H1 (cell line): ENCODE data around the gene MCHR1. TPM values are rescaled to one million over a fixed set of nuclear protein-coding genes. Genes with fewer than 3 reads are reported as not detected.

Experiments
- CTCF ChIA-PET: fragments of 300-600 bp; sonication (Branson Sonifier 250); formaldehyde crosslinking; loops from one replicate; lab custom pipeline; 2021; ENCODE audit not compliant: partially characterized antibody; lab: Charles Lee
- POLR2A ChIA-PET: fragments of 300-600 bp; sonication (Branson Sonifier 250); formaldehyde crosslinking; loops from one replicate; lab custom pipeline; 2021; ENCODE audit warnings: inconsistent platforms; ENCODE audit not compliant: partially characterized antibody; lab: Charles Lee
- DNase-seq, 2 experiments: peaks; one replicate each; pipeline versions ENCODE4 v3.0.0 to v3.0.0-alpha.2; 2010 to 2022; ENCODE audit warnings: low spot score in 2 of 2, low read depth in 1 of 2, mixed read lengths in 1 of 2
- FAIRE-seq: peaks from 2 replicates; lab custom pipeline; 2011; peaks lifted over from hg19 to GRCh38; lab: Jason Lieb, UNC
- H2AFZ ChIP-seq: 2 replicates; pipeline ENCODE4 v1.8.1; 2012; ENCODE audit warnings: low read length, inconsistent platforms
- H2AK5ac ChIP-seq: 2 replicates; pipeline ENCODE4 v1.6.1; 2013; ENCODE audit warnings: low read depth, low read length
- H2BK120ac ChIP-seq: replicated peaks from 2 replicates; pipeline ENCODE3; 2013; ENCODE audit warnings: low read depth, low read length, inconsistent platforms
- H2BK12ac ChIP-seq: 2 replicates; pipeline ENCODE4 v1.6.1; 2013; ENCODE audit warnings: low read depth, low read length
- H2BK15ac ChIP-seq: 2 replicates; pipeline ENCODE4 v1.6.1; 2013; ENCODE audit warnings: low read length
- H2BK20ac ChIP-seq: 2 replicates; pipeline ENCODE4 v1.6.1; 2013; ENCODE audit warnings: low read length
- H2BK5ac ChIP-seq: 2 replicates; pipeline ENCODE4 v1.6.1; 2013; ENCODE audit warnings: low read depth, low read length
- H3K14ac ChIP-seq: 2 replicates; pipeline ENCODE4 v1.6.1; 2013; ENCODE audit warnings: inconsistent platforms; ENCODE audit not compliant: insufficient read length
- H3K18ac ChIP-seq: 2 replicates; pipeline ENCODE4 v1.6.1; 2013; ENCODE audit warnings: low read length; ENCODE audit errors: extremely low read depth
- H3K23ac ChIP-seq: 2 replicates; pipeline ENCODE4 v1.6.1; 2013; ENCODE audit warnings: inconsistent platforms; ENCODE audit not compliant: insufficient read length
- H3K23me2 ChIP-seq: 2 replicates; pipeline ENCODE4 v1.6.1; 2013; ENCODE audit warnings: low read depth, low read length
- H3K27ac ChIP-seq: 2 replicates; pipeline ENCODE4 v1.6.1; 2011; ENCODE audit warnings: low read depth, low read length, inconsistent platforms
- H3K27me3 ChIP-seq, 4 experiments: replicated peaks in 1 of 4; 1 replicate in 1 of 4; 2 replicates in 3 of 4; pipeline versions ENCODE4 v1.6.1 to v1.8.1; 2011 to 2013; ENCODE audit warnings: low read length in 3 of 4, mild to moderate bottlenecking in 3 of 4, inconsistent platforms in 2 of 4, mixed read lengths in 2 of 4, moderate library complexity in 1 of 4; ENCODE audit not compliant: control insufficient read depth in 3 of 4, insufficient read depth in 3 of 4; ENCODE audit errors: extremely low read depth in 1 of 4
- H3K36me3 ChIP-seq, 4 experiments: 2 replicates each; pipeline versions ENCODE4 v1.6.1 to v1.8.1; 2011 to 2013; ENCODE audit warnings: mild to moderate bottlenecking in 4 of 4, low read length in 3 of 4, moderate library complexity in 2 of 4, control low read depth in 1 of 4, inconsistent platforms in 1 of 4; ENCODE audit not compliant: insufficient read depth in 4 of 4, control insufficient read depth in 2 of 4
- H3K4ac ChIP-seq: replicated peaks from 2 replicates; pipeline ENCODE3; 2013; ENCODE audit warnings: low read length, low read depth, mixed read lengths, inconsistent platforms; ENCODE audit not compliant: insufficient read length
- H3K4me1 ChIP-seq, 4 experiments: replicated peaks in 1 of 4; 1 replicate in 1 of 4; 2 replicates in 3 of 4; pipeline versions ENCODE4 v1.6.1 to v1.8.1; 2011 to 2013; ENCODE audit warnings: low read length in 3 of 4, inconsistent platforms in 2 of 4, mixed read lengths in 1 of 4; ENCODE audit not compliant: insufficient read depth in 4 of 4, control insufficient read depth in 3 of 4
- H3K4me2 ChIP-seq, 2 experiments: 2 replicates each; pipeline versions ENCODE4 v1.6.1 to v1.8.1; 2011 to 2013; ENCODE audit warnings: low read depth in 2 of 2, low read length in 2 of 2, control low read depth in 1 of 2, inconsistent platforms in 1 of 2, mild to moderate bottlenecking in 1 of 2; ENCODE audit not compliant: insufficient read depth in 1 of 2
- H3K4me3 ChIP-seq, 4 experiments: fragments of 200-600, 300-600 bp in 1 of 4; sonication (generic), shearing (Covaris generic), sonication (Bioruptor Twin) in 1 of 4; 2 replicates each; pipeline versions ENCODE4 v1.5.1 to v1.8.1; 2011 to 2016; ENCODE audit warnings: low read length in 4 of 4, low read depth in 3 of 4, control low read depth in 2 of 4, inconsistent platforms in 2 of 4, mild to moderate bottlenecking in 2 of 4, mixed read lengths in 1 of 4, moderate library complexity in 1 of 4; ENCODE audit not compliant: insufficient read depth in 2 of 4; ENCODE audit errors: extremely low read depth in 1 of 4
- H3K56ac ChIP-seq: replicated peaks from 2 replicates; pipeline ENCODE3; 2013; ENCODE audit warnings: low read depth, mild to moderate bottlenecking, mixed read lengths, low read length, inconsistent platforms; ENCODE audit not compliant: insufficient read length
- H3K79me1 ChIP-seq: 2 replicates; pipeline ENCODE4 v1.6.1; 2013; ENCODE audit warnings: low read depth, low read length, control low read depth
- H3K79me2 ChIP-seq, 2 experiments: 2 replicates each; pipeline versions ENCODE4 v1.6.1 to v1.8.1; 2012 to 2013; ENCODE audit warnings: low read length in 2 of 2, mild to moderate bottlenecking in 2 of 2, inconsistent platforms in 1 of 2; ENCODE audit not compliant: insufficient read depth in 2 of 2, control insufficient read depth in 1 of 2
- H3K9ac ChIP-seq, 4 experiments: replicated peaks in 1 of 4; 1 replicate in 1 of 4; 2 replicates in 3 of 4; pipeline versions ENCODE4 v1.6.1 to v1.8.1; 2011 to 2013; ENCODE audit warnings: low read depth in 3 of 4, low read length in 3 of 4, control low read depth in 2 of 4, mild to moderate bottlenecking in 2 of 4, moderate library complexity in 2 of 4, inconsistent platforms in 1 of 4; ENCODE audit errors: extremely low read depth in 1 of 4
- H3K9me3 ChIP-seq, 2 experiments: 2 replicates each; pipeline versions ENCODE4 v1.6.1 to v1.8.1; 2012 to 2013; ENCODE audit warnings: mild to moderate bottlenecking in 2 of 2, moderate library complexity in 2 of 2, control low read depth in 1 of 2, inconsistent platforms in 1 of 2, low read depth in 1 of 2, low read length in 1 of 2, mixed read lengths in 1 of 2; ENCODE audit not compliant: insufficient read depth in 2 of 2
- H4K20me1 ChIP-seq, 2 experiments: replicated peaks in 1 of 2; 2 replicates each; pipeline versions ENCODE3 to v1.8.1; 2011 to 2013; ENCODE audit warnings: inconsistent platforms in 2 of 2, low read length in 2 of 2, mild to moderate bottlenecking in 1 of 2; ENCODE audit not compliant: insufficient read depth in 2 of 2, control insufficient read depth in 1 of 2
- H4K5ac ChIP-seq: 2 replicates; pipeline ENCODE4 v1.6.1; 2013; ENCODE audit warnings: low read length, low read depth, mixed read lengths, inconsistent platforms; ENCODE audit not compliant: insufficient read length
- H4K8ac ChIP-seq: 2 replicates; pipeline ENCODE4 v1.8.0; 2013; ENCODE audit warnings: mild to moderate bottlenecking, moderate library complexity, low read length, inconsistent platforms; ENCODE audit not compliant: insufficient read depth; ENCODE audit errors: extremely low read depth
- H4K91ac ChIP-seq: replicated peaks from 2 replicates; pipeline ENCODE3; 2013; ENCODE audit warnings: low read length, mixed read lengths, inconsistent platforms; ENCODE audit not compliant: insufficient read length
- KDM5A ChIP-seq: fragments of 200-600 bp; IDR thresholded peaks from 2 replicates; pipeline ENCODE4 v1.7.1; 2012; ENCODE audit warnings: mild to moderate bottlenecking, low read length, inconsistent platforms, mixed read lengths
- SIRT6 ChIP-seq: IDR thresholded peaks from one replicate; pipeline ENCODE4 v1.7.1; 2012; ENCODE audit warnings: low read length, inconsistent platforms
- WGBS, 2 experiments: shearing (Covaris generic) in 1 of 2; methylation state at CpG; one replicate each; pipeline versions ENCODE4 v1.1.6 to v1.1.7; 2013 to 2015; ENCODE audit warnings: low lambda C conversion rate in 2 of 2, mixed read lengths in 2 of 2, inconsistent platforms in 1 of 2, low coverage in 1 of 2, missing lambda C conversion rate in 1 of 2; ENCODE audit not compliant: insufficient replicate concordance in 2 of 2, insufficient coverage in 1 of 2, insufficient read length in 1 of 2; ENCODE audit errors: extremely low coverage in 1 of 2, missing lambda C conversion rate in 1 of 2; 5-methylcytosine and 5-hydroxymethylcytosine counted together
- polyA plus RNA-seq, 7 experiments: library from polyadenylated mRNA; depleted of rRNA in 3 of 7; stranded (reverse) in 5 of 7; unstranded in 2 of 7; fragments of >200 nt in 5 of 7; fragments of 200-250 nt in 2 of 7; gene quantifications; 1 replicate in 5 of 7; 2 replicates in 1 of 7; 4 replicates in 1 of 7; pipeline versions ENCODE4 v1.2.1 to v1.2.3, GENCODE V29; 2011 to 2013; ENCODE audit warnings: missing spikeins in 2 of 7, mixed read lengths in 2 of 7
- total RNA-seq: library from RNA; stranded (reverse); fragmentation: NEBNext Ultra II Directional; extraction: Animal tissue kit (Norgen Biotek cat#: 25700); gene quantifications from 2 replicates; pipeline ENCODE4 v1.2.1, GENCODE V29; 2021

The MCHR1 gene
- total and polyA plus RNA-seq, 2 of the 8 experiments (the other 6 are each of a cell fraction or from before 2014, with no cell fraction given): 0.91 to 7.6 TPM

DNA sequence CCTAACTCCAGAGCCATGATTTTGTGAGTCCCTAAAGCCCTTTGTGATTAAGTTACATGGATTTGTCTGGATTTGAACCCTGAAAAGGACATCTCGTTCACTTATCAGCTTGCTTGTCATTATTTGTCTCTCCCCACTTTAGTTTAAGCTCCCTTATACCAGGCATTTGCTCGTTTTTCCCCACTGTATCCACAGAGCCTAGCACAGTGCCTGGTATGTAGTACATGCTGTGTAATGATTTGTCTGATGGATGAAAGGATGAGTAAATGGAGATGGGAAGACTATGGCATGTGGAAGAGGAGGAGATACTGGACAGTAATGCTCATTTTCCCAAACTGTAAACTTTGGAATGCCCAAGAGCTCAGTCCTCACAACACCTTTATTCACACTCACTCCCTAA lies 9.2 kb upstream of the MCHR1 start:
- H2AFZ ChIP-seq: no peak overlapping the region
- DNase-seq (no peak), FAIRE-seq (no peak)
- H4K5ac ChIP-seq: no peak overlapping the region
- H4K91ac ChIP-seq: no peak overlapping the region
- no peak overlapping the region for H2BK120ac ChIP-seq
- no peak overlapping the region for H3K27ac ChIP-seq
- H3K23ac ChIP-seq: no peak overlapping the region
- POLR2A ChIA-PET: no interaction called here
- no peaks in the 10 kb centered on the region for H3K23me2 ChIP-seq
- WGBS, 2 experiments: 87% methylated on average over 2 of the region's 2 CpGs; no CpG with 5 or more reads in 1 of the 2 experiments
- no peaks in the 10 kb centered on the region for H4K20me1 ChIP-seq
- no peak overlapping the region for H3K4me3 ChIP-seq
- H3K4me1 ChIP-seq: no peaks in the 10 kb centered on the region
- H4K8ac ChIP-seq: no peak overlapping the region
- no peak overlapping the region for H3K18ac ChIP-seq
- H3K79me1 ChIP-seq: no peaks in the 10 kb centered on the region
- CTCF ChIA-PET: interaction anchor here (0.6 kb wide), 1 partner anchor 1979 kb away, joined by 3 read pairs; no protein-coding TSS in a partner anchor
- no peak overlapping the region for H2BK12ac ChIP-seq
- H3K9me3 ChIP-seq: 0 out of 4 replicates have a peak, but pooled peaks cover 0 to 2% of the 10 kb centered on the region in 2 experiments
- H3K14ac ChIP-seq: no peak overlapping the region
- H3K9ac ChIP-seq: no peak overlapping the region
- no peak overlapping the region for H2BK5ac ChIP-seq
- H2AK5ac ChIP-seq: no peak overlapping the region
- H3K36me3 ChIP-seq: no peaks in the 10 kb centered on the region
- H3K56ac ChIP-seq: no peak overlapping the region
- no peak overlapping the region for H2BK15ac ChIP-seq
- TF ChIP-seq SIRT6: no peak
- no peak for TF ChIP-seq KDM5A
- H3K4ac ChIP-seq: no peak overlapping the region
- H3K4me2 ChIP-seq: no peak overlapping the region
- H2BK20ac ChIP-seq: no peak overlapping the region
- H3K27me3 ChIP-seq: no peaks in the 10 kb centered on the region
- no peaks in the 10 kb centered on the region for H3K79me2 ChIP-seq
